Cardiac muscle cell (in vitro differentiated cells and primary cell): ENCODE data around the gene CTNNA3. TPM values are rescaled to one million over a fixed set of nuclear protein-coding genes. Genes with fewer than 3 reads are reported as not detected.

ENCODE experiments used
- DNase-seq, 2 donors: peaks; one replicate each; pipeline versions ENCODE4 v3.0.0 to v3.0.0-alpha.2; 2010 to 2017; ENCODE audit warnings: low read depth in 1 of 2, low spot score in 1 of 2
- H3K27ac ChIP-seq: fragments of 200-600 bp; sonication (generic); 2 replicates; pipeline ENCODE4 v1.5.1; 2016
- H3K27me3 ChIP-seq: fragments of 200-600 bp; sonication (generic); 2 replicates; pipeline ENCODE4 v1.6.0; 2016; ENCODE audit warnings: control low read depth
- H3K36me3 ChIP-seq: fragments of 200-600 bp; sonication (generic); 2 replicates; pipeline ENCODE4 v1.5.1; 2016; ENCODE audit warnings: control low read depth
- H3K4me1 ChIP-seq: fragments of 200-600 bp; sonication (generic); 2 replicates; pipeline ENCODE4 v1.8.1; 2017; ENCODE audit warnings: low read depth, mild to moderate bottlenecking, mixed run types
- H3K4me3 ChIP-seq: fragments of 200-600 bp; sonication (generic); 2 replicates; pipeline ENCODE4 v1.5.1; 2016; ENCODE audit warnings: mild to moderate bottlenecking
- H3K9me3 ChIP-seq: fragments of 200-600 bp; sonication (generic); 2 replicates; pipeline ENCODE4 v1.5.1; 2017; ENCODE audit warnings: low read depth, mild to moderate bottlenecking, control low read depth
- polyA plus RNA-seq: library from polyadenylated mRNA; unstranded; fragments of >200 nt; fragmentation: Nextera tagmentation; extraction: Ambion mirVana; gene quantifications from 2 replicates; pipeline ENCODE4 v1.2.1, GENCODE V29; 2016
- total RNA-seq: library from RNA; depleted of rRNA; stranded (reverse); fragments of >200 nt; gene quantifications from 2 replicates; pipeline ENCODE4 v1.2.3, GENCODE V29; 2016
- TF ChIP-seq, protein P1 (sequence below): IDR thresholded peaks from 2 replicates; pipeline ENCODE4 v1.5.1; 2012; ENCODE audit warnings: low read depth, mild to moderate bottlenecking, low read length

The CTNNA3 gene
- total and polyA plus RNA-seq, 2 experiments from 2014 or later: 55.8 to 71.7 TPM

DNA sequence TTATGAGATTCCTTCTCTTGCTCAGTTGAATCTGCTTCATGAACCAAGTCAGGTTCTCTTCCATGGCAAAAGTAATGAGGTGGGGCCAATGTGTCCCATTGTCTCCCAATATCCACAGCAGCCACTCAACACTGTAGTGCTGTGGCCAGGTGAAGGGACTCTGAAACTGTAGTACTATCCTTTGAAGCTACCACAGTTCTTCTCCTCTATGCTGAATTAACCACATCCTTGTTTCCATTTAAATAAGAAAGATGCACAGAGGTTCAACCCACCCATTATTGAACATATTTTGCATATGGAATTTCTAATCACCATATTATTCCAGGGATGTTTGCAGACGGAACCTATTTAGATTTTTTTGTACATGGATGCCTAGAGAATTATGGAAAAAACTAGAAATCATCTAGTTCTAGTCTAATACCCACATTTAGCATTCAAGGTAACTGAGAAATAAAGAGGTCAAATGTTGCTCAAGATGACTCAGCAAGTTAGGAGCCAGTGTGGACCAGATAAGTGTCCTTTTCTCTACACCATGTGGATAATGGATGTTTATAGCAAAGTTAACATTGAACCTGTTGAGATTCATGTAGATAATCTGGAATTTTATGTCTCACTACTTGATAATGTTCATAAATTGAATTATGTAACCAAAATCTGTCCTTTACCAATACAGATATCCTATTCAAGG is 705.7 kb downstream of the CTNNA3 start:
- DNase-seq: no peak
- no peak overlapping the region for H3K4me3 ChIP-seq
- TF ChIP-seq, protein P1, sequence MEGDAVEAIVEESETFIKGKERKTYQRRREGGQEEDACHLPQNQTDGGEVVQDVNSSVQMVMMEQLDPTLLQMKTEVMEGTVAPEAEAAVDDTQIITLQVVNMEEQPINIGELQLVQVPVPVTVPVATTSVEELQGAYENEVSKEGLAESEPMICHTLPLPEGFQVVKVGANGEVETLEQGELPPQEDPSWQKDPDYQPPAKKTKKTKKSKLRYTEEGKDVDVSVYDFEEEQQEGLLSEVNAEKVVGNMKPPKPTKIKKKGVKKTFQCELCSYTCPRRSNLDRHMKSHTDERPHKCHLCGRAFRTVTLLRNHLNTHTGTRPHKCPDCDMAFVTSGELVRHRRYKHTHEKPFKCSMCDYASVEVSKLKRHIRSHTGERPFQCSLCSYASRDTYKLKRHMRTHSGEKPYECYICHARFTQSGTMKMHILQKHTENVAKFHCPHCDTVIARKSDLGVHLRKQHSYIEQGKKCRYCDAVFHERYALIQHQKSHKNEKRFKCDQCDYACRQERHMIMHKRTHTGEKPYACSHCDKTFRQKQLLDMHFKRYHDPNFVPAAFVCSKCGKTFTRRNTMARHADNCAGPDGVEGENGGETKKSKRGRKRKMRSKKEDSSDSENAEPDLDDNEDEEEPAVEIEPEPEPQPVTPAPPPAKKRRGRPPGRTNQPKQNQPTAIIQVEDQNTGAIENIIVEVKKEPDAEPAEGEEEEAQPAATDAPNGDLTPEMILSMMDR: no peak
- no peak overlapping the region for H3K27ac ChIP-seq
- H3K9me3 ChIP-seq: no peaks in the 10 kb centered on the region
- no peaks in the 10 kb centered on the region for H3K36me3 ChIP-seq
- no peaks in the 10 kb centered on the region for H3K27me3 ChIP-seq
- H3K4me1 ChIP-seq: no peaks in the 10 kb centered on the region

GRCh38 chr10:66983475-66983818 is 712.5 kb downstream of the CTNNA3 start:
- DNase-seq: no peak

DNA sequence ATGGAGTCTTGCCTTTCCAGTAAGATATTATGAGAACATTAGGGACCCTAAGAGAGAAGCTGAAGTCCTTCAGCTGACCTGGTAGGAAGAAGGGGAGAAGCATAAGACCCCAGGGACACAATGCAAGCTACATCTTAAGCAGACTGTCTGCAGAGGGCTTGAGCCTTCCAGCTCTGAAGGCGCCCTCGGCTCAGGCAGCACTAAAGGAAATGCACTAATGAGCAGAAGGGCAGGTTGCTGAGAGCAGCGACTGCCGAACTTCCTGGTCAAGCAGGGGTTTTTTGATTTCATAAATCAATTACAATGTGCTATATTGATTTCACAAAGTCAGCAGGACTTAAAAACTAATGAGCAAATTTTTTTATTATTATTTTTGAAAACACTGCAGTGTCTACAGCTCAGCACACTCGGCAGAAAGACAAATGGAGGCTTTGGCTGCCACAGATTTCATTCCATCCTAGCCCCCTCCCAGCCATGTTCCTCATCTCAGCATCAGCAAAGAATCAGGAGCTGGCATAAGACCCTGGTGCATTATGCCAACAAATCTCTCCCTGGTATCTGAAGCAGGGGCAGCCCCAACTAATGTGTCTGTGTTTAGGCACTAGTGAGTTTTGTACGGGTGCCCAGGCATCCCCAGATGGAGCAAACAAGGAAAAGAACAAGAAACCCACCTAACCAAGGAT is 713.1 kb downstream of the CTNNA3 start:
- Histone ChIP-seq H3K9me3 (no peaks in the 10 kb centered on the region), H3K36me3 (no peaks in the 10 kb centered on the region), H3K27ac (no peak overlapping the region), H3K4me1 (no peaks in the 10 kb centered on the region), H3K4me3 (no peak overlapping the region), H3K27me3 (no peaks in the 10 kb centered on the region)
- DNase-seq: no peak
- TF ChIP-seq, protein P1: no peak

More at GRCh38 chr10:66983475-66983818, 712.5 kb downstream of the CTNNA3 start:
- Histone ChIP-seq H3K9me3 (no peaks in the 10 kb centered on the region), H3K36me3 (no peaks in the 10 kb centered on the region), H3K27me3 (no peaks in the 10 kb centered on the region), H3K27ac (no peak overlapping the region), H3K4me1 (no peaks in the 10 kb centered on the region), H3K4me3 (no peak overlapping the region)
- TF ChIP-seq, protein P1: no peak

DNA sequence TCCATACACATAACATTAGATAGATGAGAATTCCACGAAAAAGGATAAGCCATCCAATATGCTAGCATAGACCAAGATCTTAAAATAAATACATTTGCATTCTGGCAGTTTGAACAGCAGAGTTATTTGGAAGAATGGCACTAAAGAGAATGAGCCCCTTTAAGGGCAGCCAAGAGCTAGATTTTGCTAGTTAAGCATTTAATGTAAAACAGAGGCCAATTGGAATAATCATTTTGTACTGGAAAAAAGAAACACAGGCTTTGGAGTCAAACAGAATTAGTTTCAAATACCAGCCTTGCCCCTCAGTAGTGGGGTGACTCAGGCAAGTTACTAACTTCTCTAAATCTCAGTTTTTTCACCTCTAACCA is 714.0 kb downstream of the CTNNA3 start:
- Histone ChIP-seq H3K4me1 (no peaks in the 10 kb centered on the region), H3K27me3 (no peaks in the 10 kb centered on the region), H3K4me3 (no peak overlapping the region), H3K27ac (no peak overlapping the region), H3K36me3 (no peaks in the 10 kb centered on the region), H3K9me3 (no peaks in the 10 kb centered on the region)
- TF ChIP-seq, protein P1: no peak
- DNase-seq: no peak

DNA sequence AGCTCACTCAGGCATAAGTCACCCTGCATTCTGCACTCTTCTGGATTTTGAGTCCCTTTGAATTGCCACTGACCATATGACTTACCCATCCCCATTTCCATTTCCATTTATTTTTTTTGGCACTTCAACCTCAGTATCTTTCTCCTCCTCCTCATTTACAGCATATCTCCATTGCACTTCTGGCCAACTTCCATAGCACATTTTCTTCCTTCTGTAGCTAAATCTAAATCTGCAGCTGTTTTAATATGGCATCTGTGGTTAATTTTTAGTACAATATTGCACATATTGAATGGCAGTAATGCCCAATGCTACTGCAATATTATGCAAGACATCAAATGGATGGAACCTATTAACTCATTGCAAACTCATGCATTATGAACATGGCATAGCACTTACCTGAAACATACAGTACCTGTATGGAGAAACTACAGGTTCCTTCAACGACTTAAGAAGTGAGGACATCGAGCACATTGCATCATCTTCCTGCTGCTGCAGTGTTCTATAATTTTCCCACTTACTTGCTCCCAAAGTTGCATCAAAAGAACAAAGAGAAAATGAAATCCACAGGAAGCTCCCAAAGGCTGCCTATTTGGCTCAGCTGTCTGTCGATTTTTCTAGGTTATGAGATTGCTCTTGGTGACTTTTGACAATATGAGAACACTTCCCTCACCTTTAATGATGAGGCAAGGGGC is 714.5 kb downstream of the CTNNA3 start:
- no peaks in the 10 kb centered on the region for H3K27me3 ChIP-seq
- H3K9me3 ChIP-seq: no peaks in the 10 kb centered on the region
- H3K4me1 ChIP-seq: no peaks in the 10 kb centered on the region
- TF ChIP-seq, protein P1: no peak
- H3K4me3 ChIP-seq: no peak overlapping the region
- H3K27ac ChIP-seq: no peak overlapping the region
- no peak for DNase-seq
- no peaks in the 10 kb centered on the region for H3K36me3 ChIP-seq
